Mammary epithelial cell (primary cell): ENCODE measurements around the gene TSPAN9.

Source experiments
- CTCF ChIP-seq, 2 donors: IDR thresholded peaks in 1 of 2; conservative IDR thresholded peaks in 1 of 2; 2 replicates each; pipeline ENCODE4 v1.5.1; 2011 to 2012; ENCODE audit warnings: inconsistent platforms in 2 of 2, low read length in 2 of 2, mild to moderate bottlenecking in 2 of 2, control low read depth in 1 of 2, low read depth in 1 of 2; ENCODE audit not compliant: insufficient read depth in 1 of 2; ENCODE audit errors: extremely low read depth in 1 of 2
- EZH2 ChIP-seq: IDR thresholded peaks from 2 replicates; pipeline ENCODE4 v1.6.1; 2012; ENCODE audit warnings: low read length, inconsistent platforms, borderline replicate concordance

GRCh38 chr12:3329361-3329760 lies 252.2 kb downstream of the TSPAN9 start:
- no peak for TF ChIP-seq CTCF (conservative IDR thresholded peaks at IDR 0.05 in 1 of 2, IDR thresholded peaks at IDR 0.05 in 1 of 2; ENCODE audit: extremely low read depth in 1 of 2, insufficient read depth in 1 of 2, low read depth in 1 of 2, low read length in 2 of 2)
- no peak for TF ChIP-seq EZH2
